ACHN (cell line): ENCODE results near the gene ARHGEF26.

ENCODE experiments used
- DNase-seq: peaks from one replicate; pipeline ENCODE4 v3.0.0-alpha.2; 2015
- in situ Hi-C: cut with HindIII; loops from 2 replicates; pipeline ENCODE4 v1.10.0; 2017; ENCODE audit warnings: low sequenced_read_pairs, low pct_ligation_motif_present, low pct_unique_long_range_greater_than_20kb

ARHGEF26 gene

DNA sequence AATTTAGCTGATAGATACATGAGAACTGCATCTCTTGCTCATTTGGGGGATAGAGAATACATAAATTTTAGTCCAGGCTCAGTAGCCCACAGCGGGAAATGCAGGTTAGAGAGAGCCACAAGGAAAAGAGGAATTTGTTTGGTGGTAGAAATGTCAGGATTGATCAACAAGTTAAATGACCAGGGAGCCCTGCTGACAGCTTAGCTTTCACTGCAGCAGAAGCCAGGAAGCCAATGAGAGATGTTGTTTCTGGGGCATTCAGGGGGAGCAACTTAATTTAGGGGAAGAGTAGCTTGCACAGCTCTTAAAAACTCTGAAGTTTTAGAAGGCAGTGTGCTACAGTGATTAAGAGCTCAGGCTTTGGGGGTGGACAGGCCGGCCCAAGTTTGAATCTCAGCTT lies 22.7 kb downstream of the ARHGEF26 start:
- in situ Hi-C loops, result no loop called here
- DNase-seq, result no peak

DNA sequence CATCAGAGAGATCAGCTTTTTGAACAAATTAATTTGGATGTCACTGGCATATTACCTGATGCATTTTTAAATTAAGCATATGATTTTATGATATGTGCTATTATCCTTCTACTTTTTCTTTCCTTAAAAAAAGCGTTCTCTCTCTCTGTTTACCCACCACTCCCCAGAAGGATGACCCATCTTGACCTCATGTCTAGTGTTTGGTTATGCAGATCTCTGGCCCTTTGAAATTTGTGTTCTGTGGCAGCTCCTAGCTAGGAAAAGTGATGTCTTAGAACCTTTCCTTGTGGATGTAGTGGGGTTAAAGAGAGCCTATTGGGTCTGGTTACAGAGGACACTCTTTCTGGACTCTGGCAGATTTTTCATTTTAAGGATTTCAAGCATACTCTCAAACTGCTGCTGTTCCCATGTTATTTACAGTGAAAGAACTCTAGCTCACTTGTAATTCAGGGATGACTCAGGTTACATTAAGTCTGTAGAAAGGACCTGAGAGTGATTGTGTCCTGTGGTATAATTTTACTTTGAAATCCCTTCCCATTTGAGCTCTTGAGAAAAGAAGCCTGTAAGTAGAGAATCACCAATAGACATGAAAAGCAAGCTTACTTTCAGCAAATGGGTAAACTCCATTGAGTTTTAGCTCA lies 23.8 kb downstream of the ARHGEF26 start:
- in situ Hi-C loops, result no loop called here
- no peak for DNase-seq

DNA sequence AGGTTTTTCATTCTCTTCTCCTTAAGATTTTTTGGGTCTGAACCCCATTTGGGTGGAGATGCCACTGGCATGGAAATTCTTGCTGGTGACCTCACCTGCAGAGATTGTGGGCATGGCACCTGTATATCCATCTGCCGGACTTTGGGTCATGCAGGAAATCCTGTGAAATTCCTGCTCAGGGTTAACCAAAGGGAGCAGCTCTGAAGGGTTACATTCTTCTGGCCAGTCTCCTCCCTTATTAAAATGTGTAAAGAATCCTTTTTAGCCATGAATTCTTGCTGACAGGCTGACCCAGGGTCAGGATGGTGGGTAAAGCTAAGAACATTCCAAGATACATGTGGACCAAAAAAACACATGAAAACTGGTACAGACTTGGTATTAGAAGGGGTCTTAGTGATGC lies 27.4 kb downstream of the ARHGEF26 start:
- no peak for DNase-seq
- in situ Hi-C loops, result no loop called here

DNA sequence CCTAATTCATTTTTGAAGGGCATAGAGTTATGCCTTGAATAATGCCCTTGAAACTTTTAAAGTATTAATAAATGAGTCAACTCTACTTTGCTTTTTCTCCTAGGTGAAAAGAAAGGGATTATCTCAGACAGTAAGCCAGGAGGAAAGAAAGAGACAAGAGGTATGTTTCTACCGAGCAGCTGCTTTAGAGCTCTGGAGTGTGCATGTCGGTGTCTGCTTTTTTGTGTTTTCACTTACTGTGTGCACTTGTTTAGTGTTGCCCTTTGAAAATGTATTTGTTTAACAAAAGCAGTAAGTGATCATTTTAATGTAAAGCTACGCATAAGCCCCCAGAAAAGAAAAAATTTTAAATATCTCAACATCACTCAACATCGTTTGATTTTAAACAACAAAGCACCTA lies 28.1 kb downstream of the ARHGEF26 start:
- in situ Hi-C loops, result no loop called here
- no peak for DNase-seq

DNA sequence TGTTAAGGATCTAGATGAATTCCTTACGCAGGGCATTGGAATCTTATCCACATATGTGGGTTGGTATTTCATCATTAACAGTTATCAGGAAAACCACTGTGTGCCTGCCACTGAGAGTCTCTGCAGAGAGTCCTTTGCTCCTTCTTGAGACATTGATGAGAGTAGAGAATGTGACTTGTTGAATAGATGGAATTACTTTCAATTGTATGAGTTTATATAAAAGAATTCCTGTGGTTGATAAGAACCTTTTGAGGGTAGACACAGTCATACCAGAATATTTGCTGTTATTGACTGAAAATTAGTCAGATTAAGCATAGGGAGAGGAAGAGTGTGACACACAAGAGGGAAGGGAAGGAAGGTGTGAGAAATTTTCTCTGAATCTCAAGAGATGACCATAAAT lies 30.8 kb downstream of the ARHGEF26 start:
- in situ Hi-C loops, result no loop called here
- DNase-seq, result no peak

DNA sequence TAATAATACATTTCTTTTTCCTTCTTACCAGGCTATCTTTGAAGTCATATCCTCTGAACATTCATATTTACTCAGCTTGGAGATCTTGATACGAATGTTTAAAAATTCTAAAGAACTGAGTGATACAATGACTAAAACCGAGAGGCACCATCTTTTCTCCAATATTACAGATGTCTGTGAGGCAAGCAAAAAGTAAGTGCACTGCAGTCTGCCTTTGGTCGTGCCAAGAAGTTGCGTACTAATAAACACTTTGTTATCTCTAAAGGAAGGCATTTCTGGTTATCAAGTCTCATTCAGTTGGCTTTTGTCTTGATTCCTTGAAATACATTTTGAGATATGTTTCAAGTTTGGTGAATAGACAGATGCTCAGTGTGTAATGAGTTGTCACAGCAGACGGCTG lies 31.6 kb downstream of the ARHGEF26 start:
- in situ Hi-C loops, result no loop called here
- no peak for DNase-seq

DNA sequence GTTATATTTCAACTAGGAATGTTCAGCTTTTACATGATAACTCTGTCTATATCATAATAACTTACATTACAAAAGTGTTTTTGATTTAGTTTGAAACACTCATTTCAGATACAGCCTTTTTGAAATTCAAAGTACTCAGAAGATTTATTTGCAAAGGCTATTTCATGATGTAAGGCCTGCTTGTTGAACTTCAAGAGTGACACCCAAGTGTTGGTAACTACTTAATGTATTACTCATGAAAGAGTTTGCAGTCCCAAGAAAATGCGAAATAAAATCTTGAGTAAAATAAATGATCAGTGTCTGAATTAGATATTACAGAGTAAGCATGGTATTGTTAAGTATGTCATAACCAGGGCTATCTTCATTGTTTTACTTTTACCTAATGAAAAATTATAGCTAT lies 35.3 kb downstream of the ARHGEF26 start:
- in situ Hi-C loops, result no loop called here
- no peak for DNase-seq

DNA sequence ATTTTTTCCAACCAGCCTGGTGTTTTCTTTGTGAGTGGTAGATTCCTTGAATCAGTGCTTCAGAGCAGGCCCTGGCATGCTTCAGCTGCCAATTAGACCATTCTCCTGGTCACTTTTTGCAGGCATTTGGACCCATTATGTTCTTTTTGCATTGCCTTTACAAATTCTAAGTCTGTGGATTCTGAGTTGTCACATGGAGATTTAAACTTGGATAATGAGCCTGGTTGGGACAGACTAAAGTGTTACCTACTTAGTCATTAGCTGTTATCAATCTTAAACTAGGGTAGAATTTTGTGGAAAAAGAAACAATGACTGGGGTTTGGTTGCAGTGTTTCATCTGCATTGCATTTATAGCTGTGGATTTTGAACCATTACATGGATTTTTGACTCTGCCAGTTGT lies 40.6 kb downstream of the ARHGEF26 start:
- no peak for DNase-seq
- in situ Hi-C loops, result no loop called here

DNA sequence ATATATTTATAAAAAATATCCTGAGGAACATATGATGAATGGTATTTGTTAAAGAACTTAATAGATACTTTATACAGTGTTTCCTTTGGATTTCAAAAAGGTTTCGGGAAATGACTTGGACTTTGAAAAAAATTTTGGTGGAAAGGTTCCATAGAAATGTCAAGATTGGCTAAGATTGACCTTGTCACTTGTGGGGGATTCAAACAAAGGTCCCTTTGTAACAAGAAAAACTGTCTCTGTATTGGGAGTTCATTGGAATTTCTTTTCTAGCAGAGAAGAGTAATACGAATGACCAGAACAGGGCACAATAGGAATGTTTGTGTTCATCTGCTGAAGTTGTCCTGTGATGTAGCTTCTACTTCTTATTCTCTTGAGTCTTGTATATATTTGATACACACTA lies 43.2 kb downstream of the ARHGEF26 start:
- in situ Hi-C loops, result no loop called here
- no peak for DNase-seq

DNA sequence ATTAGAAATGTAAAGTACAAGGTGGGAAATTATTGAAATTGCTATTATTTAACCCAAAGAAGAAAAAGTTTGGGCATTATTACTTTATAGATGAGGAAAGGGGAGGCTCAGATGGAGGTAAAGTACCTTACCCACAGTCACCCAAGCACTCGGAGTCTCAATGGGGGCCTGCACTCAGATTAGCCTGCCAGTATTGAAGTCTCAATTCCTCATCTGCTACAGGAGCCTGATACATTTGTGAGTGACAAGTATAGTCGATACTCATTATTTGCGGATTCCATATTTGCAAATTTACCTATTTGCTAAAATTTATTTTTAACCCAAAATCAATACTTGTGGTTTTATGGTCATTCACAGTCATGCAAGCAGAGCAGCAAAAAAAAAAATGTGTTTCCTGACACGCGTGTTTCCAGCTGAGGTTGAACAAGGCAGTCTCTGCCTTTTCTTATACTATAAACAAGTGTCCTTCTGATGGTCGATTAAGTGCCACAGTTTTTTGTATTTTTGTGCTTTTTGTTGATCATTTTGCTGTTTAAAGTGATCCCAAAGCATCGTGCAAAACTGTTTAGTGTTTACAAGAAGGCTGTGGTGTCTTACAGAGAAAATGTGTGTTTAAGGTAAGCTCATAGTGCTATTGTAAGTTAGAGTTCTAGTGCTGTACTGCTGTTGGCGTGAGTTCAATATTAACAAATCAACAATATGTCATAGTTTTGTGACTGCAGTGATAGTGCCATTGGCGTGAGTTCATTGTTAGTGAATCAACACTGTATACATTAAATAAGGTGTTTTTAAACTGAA lies 48.0 kb downstream of the ARHGEF26 start:
- no peak for DNase-seq
- in situ Hi-C loops, result no loop called here

DNA sequence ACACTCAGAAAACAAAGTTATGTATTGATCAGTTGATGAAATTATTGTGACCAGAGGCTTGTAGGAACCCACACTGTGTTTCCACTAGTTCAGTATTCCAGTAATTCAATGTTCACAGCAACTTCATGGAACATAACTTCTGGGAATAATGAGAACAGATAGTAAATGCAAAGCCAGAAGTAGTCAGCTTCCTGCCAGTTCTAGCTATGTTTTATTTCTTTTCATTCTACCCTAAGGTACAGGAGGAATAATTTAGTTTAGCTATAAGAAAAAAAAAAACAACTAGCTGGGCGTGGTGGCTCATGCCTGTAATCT lies 48.6 kb downstream of the ARHGEF26 start:
- in situ Hi-C loops, result no loop called here
- DNase-seq, result no peak

DNA sequence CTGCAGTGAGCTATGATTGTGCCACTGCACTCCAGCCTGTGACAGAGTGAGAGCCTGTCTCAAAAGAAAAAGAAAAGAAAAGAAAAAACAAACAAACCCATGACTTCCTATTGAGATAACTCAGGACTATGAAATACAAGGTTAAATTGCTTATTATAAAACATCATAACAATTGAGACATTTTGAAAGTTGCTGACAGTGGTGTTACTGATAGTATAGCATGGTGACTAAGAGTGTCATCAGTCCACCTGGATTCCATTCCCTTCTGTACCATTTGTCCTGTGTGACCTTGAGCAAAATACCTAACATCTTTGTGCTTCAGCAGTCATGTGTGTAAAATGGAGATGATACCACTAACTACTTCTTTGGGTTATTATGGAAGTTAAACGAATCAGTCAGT lies 49.1 kb downstream of the ARHGEF26 start:
- no peak for DNase-seq
- in situ Hi-C loops, result no loop called here

DNA sequence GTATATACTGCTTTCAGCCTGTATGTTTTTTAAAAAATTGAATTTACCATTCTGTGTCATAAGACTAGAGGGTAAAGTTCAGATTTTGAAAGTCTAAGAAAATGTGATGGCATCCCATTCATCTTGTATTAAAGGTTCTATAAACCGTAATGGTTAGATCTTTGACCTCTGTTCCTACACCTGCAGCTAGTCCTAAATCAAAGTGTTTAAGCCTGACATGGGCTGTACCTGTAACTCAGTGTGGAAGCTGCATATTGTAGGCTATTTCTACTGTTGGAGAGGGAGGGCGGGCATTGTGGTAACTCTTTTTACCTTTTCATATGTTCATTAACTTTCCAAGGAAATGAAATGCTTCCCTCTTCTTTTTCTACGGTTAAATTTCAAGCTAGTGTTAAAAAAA lies 53.9 kb downstream of the ARHGEF26 start:
- in situ Hi-C loops, result no loop called here
- no peak for DNase-seq

DNA sequence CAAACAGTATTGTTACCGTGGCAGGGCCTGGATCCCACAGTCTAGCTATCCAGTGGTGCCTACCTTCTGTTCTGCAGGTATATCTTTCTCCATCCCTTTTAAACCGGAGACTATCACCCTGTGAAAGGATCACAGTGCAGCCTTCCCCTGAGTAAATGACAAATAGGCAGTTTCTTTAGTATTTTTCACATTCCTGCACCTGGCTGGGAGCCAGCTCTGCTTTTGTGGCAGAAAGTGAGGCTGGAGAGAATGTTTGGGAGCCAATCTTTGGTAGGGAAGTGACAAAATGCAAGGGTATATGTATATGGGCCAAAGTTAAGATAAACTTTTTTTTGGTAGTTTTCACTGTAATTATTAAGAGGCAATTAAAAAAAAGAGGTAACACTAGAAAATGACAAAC lies 54.8 kb downstream of the ARHGEF26 start:
- in situ Hi-C loops, result no loop called here
- no peak for DNase-seq

DNA sequence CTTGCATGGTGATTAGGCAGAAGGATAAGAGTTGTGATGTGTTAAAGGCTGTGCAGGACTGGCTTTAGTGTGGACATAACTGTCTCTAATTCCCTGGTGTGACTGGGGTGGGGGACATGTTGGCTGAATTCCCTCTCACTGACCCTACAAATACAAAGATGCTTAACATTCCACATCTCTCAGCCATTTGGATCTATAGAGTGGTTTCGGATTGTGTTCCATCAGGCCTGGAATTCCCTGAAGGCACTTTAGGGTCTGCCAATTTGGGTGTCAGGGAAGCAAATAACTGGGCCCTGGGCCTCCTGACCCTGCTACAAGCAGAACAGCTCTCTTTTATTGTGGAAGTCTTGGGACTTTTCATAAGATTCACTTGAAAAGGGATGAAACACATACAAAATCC lies 56.2 kb downstream of the ARHGEF26 start:
- no peak for DNase-seq
- in situ Hi-C loops, result no loop called here

DNA sequence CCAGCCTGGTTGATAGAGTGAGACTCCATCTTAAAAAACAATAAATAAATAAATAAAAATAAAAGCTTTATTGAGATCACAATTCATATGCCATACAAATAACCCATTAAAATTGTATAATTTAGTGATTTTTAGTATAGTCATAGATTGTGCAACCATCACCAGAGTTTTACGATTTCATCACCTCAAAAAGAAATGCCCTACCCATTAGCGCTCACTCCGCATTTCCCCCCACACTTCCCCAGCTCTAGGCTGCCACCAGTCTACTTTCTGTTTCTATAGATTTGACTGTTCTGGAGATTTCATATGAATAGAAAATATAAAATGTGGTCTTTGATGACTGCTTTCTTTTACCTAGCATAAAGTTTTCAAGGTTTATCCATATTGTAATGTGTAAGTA lies 57.0 kb downstream of the ARHGEF26 start:
- in situ Hi-C loops, result no loop called here
- no peak for DNase-seq

DNA sequence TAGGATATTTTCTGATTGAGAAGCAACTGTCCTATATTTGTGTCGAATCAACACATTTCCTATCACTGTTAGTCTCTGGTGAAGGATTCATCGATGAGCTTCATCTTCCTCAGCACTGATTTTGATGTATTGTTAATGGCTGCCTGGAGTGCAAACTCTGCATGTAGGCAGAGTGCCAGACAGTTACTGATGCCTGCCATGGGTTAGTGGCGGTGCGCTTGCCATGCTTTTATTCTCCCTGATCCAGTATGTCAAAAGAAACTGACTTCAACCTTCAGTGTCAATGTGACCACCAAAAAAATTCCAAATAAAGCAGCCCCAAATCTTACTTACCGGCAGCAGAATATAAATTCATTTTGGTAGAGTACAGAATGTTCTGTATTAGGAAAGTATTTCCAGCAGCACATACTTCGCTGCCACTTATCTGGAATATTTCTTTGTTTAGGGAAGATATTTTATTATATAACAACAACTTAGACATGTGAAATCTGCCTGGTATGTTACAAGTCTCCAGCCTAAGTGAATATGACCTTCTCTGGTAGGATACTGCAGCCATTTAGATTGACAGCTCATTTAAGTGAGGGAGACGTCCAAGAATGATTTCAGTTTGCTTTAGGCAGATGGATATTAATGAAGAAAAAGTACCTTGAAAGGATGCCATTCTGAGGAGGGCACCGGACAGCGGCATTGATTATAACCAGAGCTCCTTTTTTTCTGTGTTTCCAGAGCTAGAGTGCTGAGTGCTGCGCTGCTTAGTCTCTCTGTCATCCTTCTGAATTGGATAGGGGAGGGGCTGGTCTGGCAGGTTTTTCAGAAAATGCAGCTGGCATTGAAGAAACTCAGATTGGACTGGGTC lies 59.9 kb downstream of the ARHGEF26 start:
- DNase-seq, result no peak
- in situ Hi-C loops, result no loop called here

DNA sequence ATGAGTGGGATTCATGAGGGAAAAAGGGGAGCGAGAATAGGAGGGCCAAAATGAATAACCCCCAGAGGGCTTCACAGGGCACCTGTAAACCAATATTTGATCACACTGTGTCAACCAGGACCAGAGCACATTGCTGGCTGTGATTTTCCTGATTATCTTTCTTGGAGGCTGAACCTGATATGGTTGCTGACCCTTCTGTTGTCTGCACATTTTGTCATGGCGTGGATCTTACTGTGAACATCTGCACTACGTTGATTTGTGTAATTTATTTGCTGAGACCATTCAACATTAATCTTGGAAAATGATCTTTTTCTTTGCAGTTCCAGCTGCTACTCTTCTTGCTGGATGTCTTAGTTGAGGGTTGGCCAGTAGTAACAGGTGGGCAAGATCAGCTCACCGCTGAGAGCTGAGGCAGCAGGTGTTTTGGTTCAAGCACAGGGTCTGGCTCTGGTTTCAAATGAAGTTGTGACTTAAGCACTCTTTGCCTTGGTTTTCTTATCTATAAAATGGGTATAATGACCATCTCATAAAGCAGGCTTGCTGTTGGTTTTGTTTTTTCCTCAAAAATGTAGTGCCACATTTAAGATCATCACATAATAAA lies 61.2 kb downstream of the ARHGEF26 start:
- in situ Hi-C loops, result no loop called here
- no peak for DNase-seq

DNA sequence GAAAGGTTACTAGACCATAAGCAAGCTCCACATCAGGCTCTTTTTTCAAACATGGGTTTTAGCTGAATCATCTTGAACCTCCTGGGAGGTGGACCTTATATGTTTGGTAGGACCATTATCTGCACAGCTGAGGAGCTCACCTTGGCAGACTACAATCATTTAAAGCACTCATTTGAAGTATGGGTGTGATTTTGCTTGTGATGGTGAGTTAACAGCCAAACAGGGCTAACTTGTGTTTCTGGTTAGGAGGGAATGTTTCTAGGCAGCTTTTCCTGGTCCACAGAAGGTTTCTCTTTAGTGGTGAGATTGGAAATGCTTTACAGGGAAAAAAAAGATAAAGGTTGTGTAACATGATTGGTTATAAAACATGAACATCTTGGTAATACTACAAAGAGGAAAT lies 61.8 kb downstream of the ARHGEF26 start:
- no peak for DNase-seq
- in situ Hi-C loops, result no loop called here
